Breast epithelium (tissue), 3 donors: ENCODE data around the gene RNF121.

Experiments used
- CTCF ChIP-seq, 3 donors: fragments of 450-650 bp; IDR thresholded peaks; one replicate each; pipeline ENCODE4 v1.5.1; 2016 to 2017; ENCODE audit warnings: antibody characterized with exemption in 3 of 3, mild to moderate bottlenecking in 3 of 3, moderate library complexity in 3 of 3
- POLR2A ChIP-seq: fragments of 450-650 bp; IDR thresholded peaks from one replicate; pipeline ENCODE4 v1.6.1; 2016; ENCODE audit warnings: antibody characterized with exemption, mild to moderate bottlenecking, moderate library complexity

- TF ChIP-seq POLR2A = no peak
- no peak for TF ChIP-seq CTCF (IDR thresholded peaks at IDR 0.05)
Observed at GRCh38 chr11:71979602-71980001, 50.8 kb downstream of the RNF121 start.
